ENCODE results near the gene RFT1.

DNA sequence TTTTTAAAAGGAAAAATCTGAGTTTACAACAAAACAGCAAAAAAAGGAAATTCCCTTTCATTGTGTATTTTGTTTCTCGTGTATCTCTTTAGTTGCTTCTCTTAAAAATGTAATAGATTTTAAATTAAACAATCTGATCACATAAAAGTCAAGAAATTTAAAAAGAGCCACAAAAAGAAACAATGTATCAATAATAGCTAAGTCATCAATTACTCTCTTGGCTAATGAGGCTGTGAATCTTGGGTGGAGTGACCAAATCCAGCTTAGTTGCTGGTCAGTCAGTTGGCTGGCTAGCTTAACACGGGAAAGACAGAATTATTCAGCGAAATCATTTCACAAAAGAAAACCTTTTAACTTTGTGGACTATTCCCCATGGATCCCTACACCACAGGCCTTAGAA is 87.6 kb downstream of the RFT1 start:
- TF ChIP-seq, protein P1, sequence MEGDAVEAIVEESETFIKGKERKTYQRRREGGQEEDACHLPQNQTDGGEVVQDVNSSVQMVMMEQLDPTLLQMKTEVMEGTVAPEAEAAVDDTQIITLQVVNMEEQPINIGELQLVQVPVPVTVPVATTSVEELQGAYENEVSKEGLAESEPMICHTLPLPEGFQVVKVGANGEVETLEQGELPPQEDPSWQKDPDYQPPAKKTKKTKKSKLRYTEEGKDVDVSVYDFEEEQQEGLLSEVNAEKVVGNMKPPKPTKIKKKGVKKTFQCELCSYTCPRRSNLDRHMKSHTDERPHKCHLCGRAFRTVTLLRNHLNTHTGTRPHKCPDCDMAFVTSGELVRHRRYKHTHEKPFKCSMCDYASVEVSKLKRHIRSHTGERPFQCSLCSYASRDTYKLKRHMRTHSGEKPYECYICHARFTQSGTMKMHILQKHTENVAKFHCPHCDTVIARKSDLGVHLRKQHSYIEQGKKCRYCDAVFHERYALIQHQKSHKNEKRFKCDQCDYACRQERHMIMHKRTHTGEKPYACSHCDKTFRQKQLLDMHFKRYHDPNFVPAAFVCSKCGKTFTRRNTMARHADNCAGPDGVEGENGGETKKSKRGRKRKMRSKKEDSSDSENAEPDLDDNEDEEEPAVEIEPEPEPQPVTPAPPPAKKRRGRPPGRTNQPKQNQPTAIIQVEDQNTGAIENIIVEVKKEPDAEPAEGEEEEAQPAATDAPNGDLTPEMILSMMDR (IDR thresholded peaks at IDR 0.05 in 8 of 11, conservative IDR thresholded peaks at IDR 0.05 in 3 of 11): no peak
- TF ChIP-seq POLR2AphosphoS5 (IDR thresholded peaks at IDR 0.05): no peak

All from spleen (tissue), 7 donors.